ENCODE measurements around the gene ALDH8A1.
A peak's percentile ranks its signal among the peaks of the same experiment; 100 is the strongest.

ALDH8A1 gene

GRCh38 chr6:134870677-134871498, 79.0 kb downstream of the ALDH8A1 start:
- peak; percentile 51 for DNase-seq

- DNase-seq = no peak
These were observed 81.1 kb downstream of the ALDH8A1 start for GRCh38 chr6:134868812-134869211.
